ENCODE results near the gene DEFB132. TPM values are rescaled to one million over a fixed set of nuclear protein-coding genes. Genes with fewer than 3 reads are reported as not detected.

The DEFB132 gene
- total and polyA plus RNA-seq, 2 of the 13 experiments (the other 11 are each of a cell fraction or from before 2014, with no cell fraction given): not detected

GRCh38 chr20:297925-298775, 40.6 kb downstream of the DEFB132 start (continued):
- no peak for TF ChIP-seq XBP1 (CRISPR knock-in tag; IDR thresholded peaks at IDR 0.05)
- TF ChIP-seq JUNB (CRISPR knock-in tag; IDR thresholded peaks at IDR 0.05; ENCODE audit: borderline replicate concordance): no peak
- TF ChIP-seq NFRKB (IDR thresholded peaks at IDR 0.05): no peak
- 0 out of 2 replicates have a peak, but pooled peaks have one; percentile 10 for TF ChIP-seq JDP2 (CRISPR knock-in tag; IDR thresholded peaks at IDR 0.05; ENCODE audit: borderline replicate concordance)
- TF ChIP-seq HNRNPH1 (optimal IDR thresholded peaks at IDR 0.05; ENCODE audit: low read depth, low read length): no peak
- TF ChIP-seq ZNF552 (CRISPR knock-in tag; IDR thresholded peaks at IDR 0.05; ENCODE audit: borderline replicate concordance): no peak
- no peak for TF ChIP-seq ZNF850 (CRISPR knock-in tag; conservative IDR thresholded peaks at IDR 0.05)
- TF ChIP-seq ZNF496 (CRISPR knock-in tag; IDR thresholded peaks at IDR 0.05; ENCODE audit: insufficient replicate concordance): no peak
- TF ChIP-seq HDAC6 (IDR thresholded peaks at IDR 0.05; ENCODE audit: low read depth, low read length): no peak
- TF ChIP-seq ZNF501 (CRISPR knock-in tag; IDR thresholded peaks at IDR 0.05): no peak; the same call in 1 of the 2 replicates
- TF ChIP-seq NFKB2 (CRISPR knock-in tag; IDR thresholded peaks at IDR 0.05; ENCODE audit: borderline replicate concordance): no peak; the same call in 1 of the 2 replicates
- no peak for TF ChIP-seq ZNF75D (CRISPR knock-in tag; IDR thresholded peaks at IDR 0.05; ENCODE audit: borderline replicate concordance)
- TF ChIP-seq STAT6 (CRISPR knock-in tag; IDR thresholded peaks at IDR 0.05; ENCODE audit: borderline replicate concordance): no peak
- no peak for TF ChIP-seq MED13 (CRISPR knock-in tag; IDR thresholded peaks at IDR 0.05)
- TF ChIP-seq ZBTB40 (IDR thresholded peaks at IDR 0.05): no peak
- TF ChIP-seq ZBTB40 (CRISPR knock-in tag; IDR thresholded peaks at IDR 0.05): peak; percentile 17; the same call in 1 of the 2 replicates
- TF ChIP-seq ZMAT5 (CRISPR knock-in tag; IDR thresholded peaks at IDR 0.05; ENCODE audit: borderline replicate concordance, low read depth): no peak

Measured in HepG2 (cell line).